MCF 10A (cell line): ENCODE measurements around the gene DUSP15. TPM values are rescaled to one million over a fixed set of nuclear protein-coding genes. Genes with fewer than 3 reads are reported as not detected.

Experiments
- BruUV-seq: library from RNA; stranded (reverse); fragments of 400-500 nt; replicated peaks from 2 replicates; lab custom pipeline; 2021; lab: Mats Ljungman, UMichigan
- CTCF ChIA-PET: fragments of 300-600 bp; sonication (Branson Sonifier 250); formaldehyde crosslinking; extraction: SDS; loops from one replicate; lab custom pipeline; 2021; ENCODE audit warnings: antibody characterized with exemption, inconsistent platforms; lab: Yijun Ruan, JAX
- POLR2A ChIA-PET: fragments of 300-600, 350-650 bp; sonication (Branson Sonifier 250); formaldehyde crosslinking; extraction: SDS; loops from one replicate; lab custom pipeline; 2020; ENCODE audit warnings: antibody characterized with exemption, inconsistent platforms; lab: Yijun Ruan, JAX
- DNase-seq: peaks from one replicate; pipeline ENCODE4 v3.0.0-alpha.2; 2018; ENCODE audit not compliant: unreplicated experiment
- H3K27ac Mint-ChIP-seq: one replicate; pipeline ENCODE4 v1.8.0; 2022; ENCODE audit warnings: mild to moderate bottlenecking, low read depth, mixed read lengths; ENCODE audit not compliant: unreplicated experiment
- H3K27me3 Mint-ChIP-seq: one replicate; pipeline ENCODE4 v1.8.0; 2022; ENCODE audit warnings: mixed read lengths; ENCODE audit not compliant: insufficient read depth, unreplicated experiment
- H3K36me3 Mint-ChIP-seq: one replicate; pipeline ENCODE4 v1.8.0; 2022; ENCODE audit warnings: mild to moderate bottlenecking, moderate library complexity, mixed read lengths; ENCODE audit not compliant: insufficient read depth, unreplicated experiment
- H3K4me1 Mint-ChIP-seq: one replicate; pipeline ENCODE4 v1.8.0; 2022; ENCODE audit warnings: mixed read lengths; ENCODE audit not compliant: insufficient read depth, unreplicated experiment
- H3K4me3 Mint-ChIP-seq: one replicate; pipeline ENCODE4 v1.8.0; 2022; ENCODE audit warnings: mild to moderate bottlenecking, moderate library complexity, mixed read lengths; ENCODE audit not compliant: unreplicated experiment
- H3K9me3 Mint-ChIP-seq: one replicate; pipeline ENCODE4 v1.8.0; 2022; ENCODE audit warnings: mixed read lengths; ENCODE audit not compliant: unreplicated experiment
- intact Hi-C: fragments of 100-400 bp; cut with micrococcal nuclease; formaldehyde crosslinking; loops from 2 replicates; pipeline ENCODE4 v1.14.1; 2022
- total RNA-seq: library from RNA; stranded (reverse); gene quantifications from 2 replicates; pipeline ENCODE4 v1.2.3, GENCODE V29; 2022
- TF ChIP-seq, protein P1 (sequence below): fragments of 200-600 bp; IDR thresholded peaks from one replicate; pipeline ENCODE4 v1.8.0; 2022; ENCODE audit warnings: antibody characterized with exemption, mild to moderate bottlenecking; ENCODE audit not compliant: unreplicated experiment

The DUSP15 gene
- total RNA-seq, 1 experiment from 2014 or later, result not detected

DNA sequence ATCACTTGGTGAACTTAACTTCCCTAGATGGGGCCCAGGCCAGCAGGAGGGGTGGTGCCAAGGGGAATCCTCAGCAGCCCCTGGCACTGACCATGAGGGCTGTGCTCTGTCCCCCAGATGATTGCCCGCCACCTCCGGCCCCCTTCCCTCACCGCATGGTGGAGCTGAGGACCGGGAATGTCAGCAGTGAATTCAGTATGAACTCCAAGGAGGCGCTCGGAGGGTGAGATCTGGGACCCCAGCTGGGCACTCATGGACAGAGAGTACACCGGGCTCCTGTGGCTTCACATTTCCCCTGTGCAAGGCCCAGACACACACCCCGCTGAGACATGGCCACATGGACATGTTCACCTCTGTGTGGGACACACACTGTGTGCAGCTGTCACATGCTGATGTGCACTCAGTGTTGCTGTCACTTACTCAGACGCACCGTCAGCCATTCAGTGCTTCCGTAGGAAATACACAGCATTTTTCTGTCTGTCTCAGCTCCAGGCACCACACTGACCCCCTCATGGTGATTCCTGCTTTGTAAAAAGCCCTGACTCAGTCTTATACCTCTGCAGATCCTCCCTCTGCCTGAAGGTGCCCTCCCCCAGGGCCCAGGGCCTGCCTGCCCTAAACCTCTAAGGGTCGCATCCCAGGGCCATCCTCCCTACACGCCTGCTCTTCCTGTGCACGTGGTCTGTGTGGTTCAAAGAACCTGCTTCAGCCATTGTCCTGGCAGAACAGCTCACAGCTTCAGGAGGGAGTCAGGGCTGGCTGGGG lies 46.8 kb downstream of the DUSP15 start:
- CTCF ChIA-PET, result interaction anchor here (0.6 to 7.3 kb wide), 80 partner anchors 8 to 1535 kb away, joined by 3 to 158 read pairs (median 4); partner anchors contain the start of genes FOXS1, PDRG1 and TM9SF4
- no TSS peak for BruUV-seq
- no peaks in the 10 kb centered on the region for H3K36me3 Mint-ChIP-seq

DNA sequence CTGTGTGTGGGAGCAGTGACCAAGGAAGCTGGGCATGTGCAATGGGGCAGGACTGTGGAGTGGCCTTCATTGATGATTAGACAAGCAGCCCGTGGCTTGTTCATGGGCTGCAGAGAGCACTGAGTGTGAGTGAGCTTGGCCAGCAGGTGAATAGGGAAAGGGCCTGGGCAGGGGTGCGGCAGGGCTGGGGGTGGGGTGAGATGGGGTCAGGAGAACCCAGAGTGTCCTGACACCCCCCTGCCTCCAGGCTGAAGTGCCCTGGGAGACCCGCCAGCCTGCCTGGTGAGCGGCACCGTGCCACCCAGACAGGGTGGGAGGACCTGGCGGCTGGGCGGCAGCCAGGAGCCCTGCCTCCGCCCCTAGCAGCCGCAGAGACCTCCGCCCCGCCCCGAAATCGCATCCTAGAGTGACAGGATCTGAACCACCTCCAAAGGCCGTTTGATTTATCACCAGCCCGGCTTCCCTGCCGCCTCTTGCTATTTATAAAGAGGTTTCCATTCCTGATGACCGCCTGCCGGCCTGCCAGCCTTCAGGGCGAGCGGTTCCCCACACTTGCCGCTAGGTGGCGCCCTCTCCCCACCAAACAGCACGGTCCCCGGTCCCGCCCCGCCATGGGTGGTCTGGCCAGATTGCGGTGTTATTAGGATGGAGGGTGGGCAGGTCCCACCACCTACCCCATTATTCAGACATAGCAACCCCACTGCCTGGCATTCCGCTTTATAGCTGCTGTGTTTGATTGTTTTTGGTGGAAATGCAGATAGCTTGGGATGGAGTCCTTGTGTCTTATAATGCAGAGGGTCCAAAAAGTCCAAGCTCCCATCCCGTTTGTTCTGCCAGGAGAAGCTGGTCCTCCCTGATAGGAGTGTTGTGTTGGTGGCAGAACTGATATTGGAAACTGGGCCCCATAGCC lies 47.7 kb downstream of the DUSP15 start:
- no peak overlapping the region for H3K27ac Mint-ChIP-seq
- no peak overlapping the region for H3K4me3 Mint-ChIP-seq
- H3K27me3 Mint-ChIP-seq, result no peaks in the 10 kb centered on the region
- DNase-seq, result peak; percentile 70
- ChIA-PET POLR2A (interaction anchor here (0.6 to 0.7 kb wide), 2 partner anchors 209 to 332 kb away, joined by 3 read pairs; no protein-coding TSS in a partner anchor), CTCF (interaction anchor here (0.6 to 7.3 kb wide), 90 partner anchors 8 to 1536 kb away, joined by 3 to 158 read pairs (median 4); partner anchors contain the start of genes FOXS1, PDRG1 and TM9SF4)
- TF ChIP-seq, protein P1, sequence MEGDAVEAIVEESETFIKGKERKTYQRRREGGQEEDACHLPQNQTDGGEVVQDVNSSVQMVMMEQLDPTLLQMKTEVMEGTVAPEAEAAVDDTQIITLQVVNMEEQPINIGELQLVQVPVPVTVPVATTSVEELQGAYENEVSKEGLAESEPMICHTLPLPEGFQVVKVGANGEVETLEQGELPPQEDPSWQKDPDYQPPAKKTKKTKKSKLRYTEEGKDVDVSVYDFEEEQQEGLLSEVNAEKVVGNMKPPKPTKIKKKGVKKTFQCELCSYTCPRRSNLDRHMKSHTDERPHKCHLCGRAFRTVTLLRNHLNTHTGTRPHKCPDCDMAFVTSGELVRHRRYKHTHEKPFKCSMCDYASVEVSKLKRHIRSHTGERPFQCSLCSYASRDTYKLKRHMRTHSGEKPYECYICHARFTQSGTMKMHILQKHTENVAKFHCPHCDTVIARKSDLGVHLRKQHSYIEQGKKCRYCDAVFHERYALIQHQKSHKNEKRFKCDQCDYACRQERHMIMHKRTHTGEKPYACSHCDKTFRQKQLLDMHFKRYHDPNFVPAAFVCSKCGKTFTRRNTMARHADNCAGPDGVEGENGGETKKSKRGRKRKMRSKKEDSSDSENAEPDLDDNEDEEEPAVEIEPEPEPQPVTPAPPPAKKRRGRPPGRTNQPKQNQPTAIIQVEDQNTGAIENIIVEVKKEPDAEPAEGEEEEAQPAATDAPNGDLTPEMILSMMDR, result peak; percentile 99
- BruUV-seq, result no TSS peak
- no peaks in the 10 kb centered on the region for H3K36me3 Mint-ChIP-seq
- intact Hi-C loops, result loop anchor here (1.0 to 5.0 kb wide), 5 partner anchors 24 to 385 kb away; partner anchors contain the start of genes PDRG1, PLAGL2 and POFUT1
- H3K4me1 Mint-ChIP-seq, result no peaks in the 10 kb centered on the region
- no peaks in the 10 kb centered on the region for H3K9me3 Mint-ChIP-seq

More for the DNA sequence above, 46.8 kb downstream of the DUSP15 start:
- Mint-ChIP-seq H3K27ac (no peak overlapping the region), H3K4me3 (no peak overlapping the region), H3K4me1 (no peaks in the 10 kb centered on the region), H3K9me3 (no peaks in the 10 kb centered on the region), H3K27me3 (peaks cover 5% of the 10 kb centered on the region)
- TF ChIP-seq, protein P1, result no peak
- POLR2A ChIA-PET, result interaction anchor here (0.6 to 0.7 kb wide), 2 partner anchors 208 to 331 kb away, joined by 3 read pairs; no protein-coding TSS in a partner anchor
- no peak for DNase-seq
- intact Hi-C loops, result loop anchor here (1.0 to 5.0 kb wide), 3 partner anchors 23 to 384 kb away; partner anchors contain the start of genes PLAGL2 and POFUT1

DNA sequence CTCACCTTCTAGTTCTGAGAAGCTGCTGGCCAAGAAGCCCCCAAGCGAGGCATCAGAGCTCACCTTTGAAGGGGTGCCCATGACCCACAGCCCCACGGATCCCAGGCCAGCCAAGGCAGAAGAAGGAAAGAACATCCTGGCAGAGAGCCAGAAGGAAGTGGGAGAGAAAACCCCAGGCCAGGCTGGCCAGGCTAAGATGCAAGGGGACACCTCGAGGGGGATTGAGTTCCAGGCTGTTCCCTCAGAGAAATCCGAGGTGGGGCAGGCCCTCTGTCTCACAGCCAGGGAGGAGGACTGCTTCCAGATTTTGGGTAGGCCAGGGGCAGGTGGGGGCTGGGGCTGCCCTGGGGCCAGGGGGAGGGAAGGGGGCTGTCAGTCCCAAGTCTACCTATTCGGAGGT lies 48.9 kb downstream of the DUSP15 start:
- Mint-ChIP-seq H3K36me3 (no peaks in the 10 kb centered on the region), H3K4me3 (no peak overlapping the region), H3K27ac (no peak overlapping the region), H3K9me3 (no peaks in the 10 kb centered on the region), H3K27me3 (no peaks in the 10 kb centered on the region), H3K4me1 (no peaks in the 10 kb centered on the region)
- ChIA-PET POLR2A (interaction anchor here (0.7 kb wide), 1 partner anchor 622 kb away, joined by 4 read pairs; no protein-coding TSS in a partner anchor), CTCF (interaction anchor here (0.6 to 7.3 kb wide), 14 partner anchors 10 to 956 kb away, joined by 3 to 158 read pairs (median 5); no protein-coding TSS in a partner anchor)
- DNase-seq, result no peak
- TF ChIP-seq, protein P1, result no peak
- intact Hi-C loops, result loop anchor here (5.0 kb wide), 1 partner anchor 386 kb away; the partner anchor contains the start of genes PLAGL2 and POFUT1
- BruUV-seq, result no TSS peak
